RPMI7951 (cell line): Measurements from ENCODE around the gene INSM1. TPM values are rescaled to one million over a fixed set of nuclear protein-coding genes. Genes with fewer than 3 reads are reported as not detected.
"Not testable (repeated sequence)": the region's sequence is repeated elsewhere in the genome, so short reads cannot be mapped to it uniquely, and the experiment has no call there.

ENCODE experiments used
- DNase-seq: peaks from one replicate; pipeline ENCODE4 v3.0.0-alpha.2; 2012; ENCODE audit warnings: low read depth
- total RNA-seq: library from RNA; depleted of rRNA; stranded (reverse); fragments of >200 nt; shearing (Covaris generic); gene quantifications from 2 replicates; pipeline ENCODE4 v1.2.3, GENCODE V29; 2014; rRNA removed

The INSM1 gene, protein sequence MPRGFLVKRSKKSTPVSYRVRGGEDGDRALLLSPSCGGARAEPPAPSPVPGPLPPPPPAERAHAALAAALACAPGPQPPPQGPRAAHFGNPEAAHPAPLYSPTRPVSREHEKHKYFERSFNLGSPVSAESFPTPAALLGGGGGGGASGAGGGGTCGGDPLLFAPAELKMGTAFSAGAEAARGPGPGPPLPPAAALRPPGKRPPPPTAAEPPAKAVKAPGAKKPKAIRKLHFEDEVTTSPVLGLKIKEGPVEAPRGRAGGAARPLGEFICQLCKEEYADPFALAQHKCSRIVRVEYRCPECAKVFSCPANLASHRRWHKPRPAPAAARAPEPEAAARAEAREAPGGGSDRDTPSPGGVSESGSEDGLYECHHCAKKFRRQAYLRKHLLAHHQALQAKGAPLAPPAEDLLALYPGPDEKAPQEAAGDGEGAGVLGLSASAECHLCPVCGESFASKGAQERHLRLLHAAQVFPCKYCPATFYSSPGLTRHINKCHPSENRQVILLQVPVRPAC
- total RNA-seq = under 0.01 and 0.10 TPM in 2 replicates

DNA sequence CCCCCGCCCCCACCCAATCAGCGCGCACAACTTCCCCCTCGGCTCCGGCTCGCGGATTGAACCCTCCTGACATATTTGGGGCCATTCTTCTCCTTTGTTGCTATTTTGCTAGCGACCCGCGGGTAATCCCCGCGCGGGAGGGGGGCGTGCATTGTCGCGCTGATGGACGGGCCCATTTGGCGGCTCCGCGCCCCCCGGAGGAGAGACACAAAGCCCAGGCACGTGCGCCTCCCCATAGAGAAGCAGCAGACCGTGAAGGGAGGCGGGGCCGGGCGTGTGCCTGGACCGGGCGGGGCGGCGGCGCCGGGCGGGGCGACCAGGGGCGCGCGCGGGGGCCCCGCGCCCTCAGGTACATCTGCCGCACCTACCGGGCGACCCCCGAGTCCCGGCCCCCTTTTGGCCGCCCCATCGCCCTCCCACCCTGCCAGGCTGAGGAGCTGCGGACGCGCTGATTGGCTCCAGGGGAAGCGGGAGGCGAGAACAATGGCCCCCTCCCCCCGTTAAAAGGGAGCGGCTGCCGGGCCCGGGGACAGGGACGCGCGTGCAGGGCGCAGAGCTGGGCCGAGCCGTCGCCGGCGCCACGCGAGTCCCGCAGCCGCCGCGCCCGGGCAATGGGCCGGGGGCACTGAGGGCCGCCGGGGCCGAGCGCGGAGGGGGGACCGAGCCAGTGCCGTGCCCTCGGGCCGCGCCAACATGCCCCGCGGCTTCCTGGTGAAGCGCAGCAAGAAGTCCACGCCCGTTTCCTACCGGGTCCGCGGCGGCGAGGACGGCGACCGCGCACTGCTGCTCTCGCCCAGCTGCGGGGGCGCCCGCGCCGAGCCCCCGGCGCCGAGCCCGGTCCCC is at the start of gene INSM1:
INSM1 (plus strand) TSS at position 530 of the 843 bp plus-strand sequence; CDS start at position 694, 164 bp downstream.
- DNase-seq = no peak

DNA sequence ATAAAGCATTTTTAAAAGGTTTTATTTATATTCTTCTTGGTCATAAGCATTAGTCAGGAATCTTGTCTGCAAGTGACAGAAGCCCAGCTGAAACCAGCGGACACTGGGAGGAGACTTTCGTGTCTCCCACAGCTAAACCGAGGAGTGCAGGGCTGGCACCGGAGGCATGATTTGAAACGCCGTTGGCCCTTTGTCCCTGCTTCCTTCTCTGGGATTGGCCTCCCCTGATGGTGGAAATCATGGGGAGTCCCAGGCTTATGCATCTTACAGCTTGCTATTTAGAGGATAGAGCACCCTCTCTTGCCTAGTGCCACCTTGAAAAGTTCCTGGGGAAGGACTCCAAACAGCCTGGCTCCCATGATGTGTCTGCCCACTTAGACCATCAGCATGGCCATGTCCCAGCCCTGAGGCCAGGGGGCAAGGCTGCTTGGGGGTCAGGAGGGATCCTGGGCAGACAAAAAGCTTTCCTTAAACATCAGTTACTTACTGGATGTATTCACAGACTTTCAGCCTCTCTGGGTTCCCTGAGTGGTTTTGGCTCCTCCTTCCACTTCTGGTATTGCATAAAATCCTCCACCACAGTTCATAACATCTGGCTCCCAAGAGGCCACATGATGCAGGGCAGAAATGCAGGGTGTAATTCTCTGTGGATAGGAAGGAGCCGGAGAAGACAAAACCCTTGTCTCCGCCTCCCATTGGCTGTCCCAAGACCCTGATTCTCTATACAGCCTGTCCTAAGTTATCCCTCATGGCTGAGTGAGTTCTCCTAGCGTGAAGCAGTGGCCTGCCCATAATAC is 49.3 kb upstream of the INSM1 start:
- DNase-seq = peak; percentile 32

DNA sequence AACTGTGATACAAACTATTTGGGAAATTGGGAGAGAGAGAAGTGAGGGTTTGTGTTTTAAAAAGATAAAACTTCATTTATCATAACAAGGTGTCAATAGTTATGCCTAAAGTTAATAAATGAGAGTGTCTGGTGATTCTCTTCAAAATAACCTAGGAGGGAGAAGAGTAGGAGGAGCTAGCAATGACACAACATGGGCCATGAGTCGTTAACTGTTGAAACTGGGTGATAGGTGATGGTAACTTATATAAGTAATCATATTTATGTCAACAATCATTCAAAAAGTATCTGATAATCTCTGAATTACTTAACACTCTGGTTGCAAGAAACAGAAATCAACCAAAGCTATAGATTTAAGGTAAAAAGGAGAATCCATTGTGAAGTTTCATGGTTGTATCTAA is 46.8 kb upstream of the INSM1 start:
- no peak for DNase-seq

DNA sequence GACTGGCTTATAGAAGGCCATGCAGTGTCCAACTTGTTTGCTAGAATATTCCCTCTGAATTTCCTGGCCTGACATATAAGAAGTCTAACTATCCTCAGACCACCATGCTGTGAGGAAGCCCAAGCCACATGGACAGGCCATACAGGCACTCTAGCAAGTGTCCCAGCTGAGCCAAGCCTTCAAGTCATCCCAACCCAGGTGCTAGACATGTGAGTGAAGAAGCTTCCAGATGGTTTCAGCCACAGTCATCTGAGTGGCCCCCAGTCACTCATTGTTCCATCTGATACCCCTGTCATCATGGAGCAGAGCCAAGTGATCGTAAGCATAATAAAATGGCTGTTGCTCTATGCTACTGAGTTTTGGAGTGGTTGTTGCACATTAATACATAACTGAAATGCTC is 46.0 kb upstream of the INSM1 start:
- DNase-seq = no peak

DNA sequence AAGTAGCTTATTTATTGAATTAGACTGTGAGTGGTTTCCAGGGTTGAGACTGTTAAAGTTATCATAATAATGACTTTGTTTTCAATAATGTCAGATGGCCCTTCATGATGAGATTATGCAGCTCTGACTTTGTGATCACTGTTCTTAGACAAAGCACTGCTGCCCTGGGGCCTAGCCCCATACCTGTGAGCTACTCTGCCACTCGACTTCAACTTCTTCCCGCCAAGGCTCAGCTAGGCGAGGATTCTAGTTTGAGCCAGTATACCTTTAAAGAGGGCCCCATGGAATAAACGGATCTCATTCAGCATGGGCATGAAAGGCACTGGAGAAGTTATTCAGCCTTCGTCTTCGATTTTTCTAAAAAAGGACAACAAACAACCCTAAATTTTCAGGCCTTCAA is 45.0 kb upstream of the INSM1 start:
- DNase-seq = no peak

DNA sequence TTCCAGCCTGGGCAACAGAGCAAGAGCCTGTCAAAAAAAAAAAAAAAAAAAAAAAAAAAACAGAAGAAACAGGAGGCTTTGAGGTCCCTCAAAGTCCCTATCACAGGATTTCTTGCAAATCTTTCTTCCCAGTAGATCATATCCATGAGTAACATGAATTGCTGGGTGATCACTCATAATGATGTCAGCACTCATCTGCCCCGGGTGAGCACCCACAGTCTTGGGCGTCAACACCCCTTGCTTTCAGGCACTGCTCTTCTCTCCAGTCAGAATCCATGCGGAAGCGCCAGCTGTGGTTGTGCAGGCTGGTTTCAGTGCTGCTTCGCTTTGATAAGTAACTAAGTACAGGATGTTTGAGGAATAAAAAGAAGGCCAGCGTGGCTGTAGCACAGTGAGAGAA is 40.2 kb upstream of the INSM1 start:
- peak; percentile 88 for DNase-seq

DNA sequence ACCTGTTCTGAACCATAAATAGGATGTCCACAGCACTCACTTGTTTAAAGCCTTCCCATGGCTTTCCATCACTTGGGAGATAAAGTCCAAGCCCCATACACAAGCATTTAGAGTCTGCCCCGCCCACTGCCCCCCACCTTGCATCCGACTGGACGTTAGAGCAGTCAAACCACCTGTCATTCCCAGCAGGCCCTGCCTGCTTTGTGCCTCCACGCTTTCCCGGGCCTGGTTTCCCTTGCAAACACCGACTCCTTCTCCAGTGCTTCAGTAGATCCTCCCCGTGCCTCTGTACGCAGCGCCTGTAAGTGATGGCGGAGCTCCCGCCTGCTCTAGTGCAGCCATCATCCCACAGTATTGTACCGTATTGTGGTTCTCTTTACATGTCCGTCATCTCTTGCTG is 38.3 kb upstream of the INSM1 start:
- DNase-seq = no peak

DNA sequence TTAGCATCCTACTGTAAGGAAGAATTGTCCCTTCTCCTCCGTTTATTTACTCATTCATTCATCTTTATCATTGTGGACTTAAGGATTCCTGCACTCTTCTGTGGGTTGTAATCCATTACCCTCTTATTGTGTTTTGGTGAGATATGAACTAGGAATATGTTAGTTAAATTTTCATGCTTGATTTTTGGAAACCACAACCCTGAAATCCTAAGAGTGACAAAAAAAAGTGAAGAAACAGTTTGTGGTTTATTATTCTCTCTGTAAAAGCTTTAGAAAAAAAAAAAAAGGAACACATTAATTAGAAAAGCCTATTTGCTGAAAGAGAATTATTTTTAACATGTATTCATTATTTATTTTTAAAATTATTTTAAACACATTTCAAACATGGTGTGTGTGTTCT is 36.7 kb upstream of the INSM1 start:
- no peak for DNase-seq

DNA sequence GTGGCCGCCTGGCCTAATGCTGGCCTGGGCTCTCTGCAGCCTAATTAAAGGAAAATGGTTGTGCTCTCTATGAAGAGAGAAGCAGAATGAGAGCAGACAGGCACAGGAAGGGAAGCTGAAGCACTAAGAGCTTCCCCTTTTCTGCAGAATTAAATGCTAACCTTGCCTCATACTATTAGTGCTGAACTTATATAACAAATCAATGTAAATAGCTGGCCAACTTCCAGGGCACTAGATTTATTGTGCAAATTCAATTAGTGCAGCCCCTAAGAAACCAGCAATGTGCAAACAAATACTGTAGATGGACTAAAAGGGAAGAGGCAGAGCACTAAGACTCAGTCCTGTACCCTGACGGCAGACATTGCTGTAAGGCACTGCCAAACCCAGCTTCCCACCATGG is 36.1 kb upstream of the INSM1 start:
- DNase-seq = no peak

DNA sequence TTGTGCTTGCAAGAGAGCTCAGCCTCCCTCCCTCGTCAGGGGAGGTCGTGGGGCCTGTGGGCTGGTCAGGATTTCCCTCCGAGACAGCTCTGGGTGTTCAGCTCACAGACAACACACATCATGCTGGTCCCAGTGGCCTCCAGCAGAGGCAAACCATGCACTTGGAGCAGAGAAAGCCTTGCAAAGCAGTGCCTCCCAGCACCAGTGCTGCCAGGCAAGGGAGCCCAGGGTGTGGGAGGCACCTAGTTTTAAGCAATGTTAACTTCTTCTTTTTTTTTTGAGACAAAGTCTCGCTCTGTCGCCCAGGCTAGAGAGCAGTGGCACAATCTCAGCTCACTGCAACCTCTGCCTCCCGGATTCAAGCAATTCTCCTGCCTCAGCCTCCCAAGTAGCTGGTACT is 34.0 kb upstream of the INSM1 start:
- DNase-seq = no peak

DNA sequence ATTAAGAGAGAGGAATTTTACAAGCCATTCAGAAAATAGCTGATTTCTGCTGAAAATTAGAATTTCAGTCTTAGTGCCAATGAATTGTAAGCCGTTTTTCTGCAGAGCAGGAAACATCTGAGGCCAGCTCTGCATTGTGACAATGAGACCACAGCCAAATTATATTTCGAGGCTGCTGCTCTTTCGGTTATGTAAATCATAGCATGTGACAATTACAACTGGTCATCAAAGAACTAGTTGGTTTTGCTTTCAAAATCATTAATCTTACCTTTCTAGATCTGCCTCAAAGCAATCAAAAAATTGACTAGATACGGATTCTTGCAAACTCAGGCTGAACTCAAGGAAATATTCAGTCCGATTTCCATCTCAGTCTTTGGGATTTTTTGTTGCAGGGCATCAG is 33.4 kb upstream of the INSM1 start:
- no peak for DNase-seq

DNA sequence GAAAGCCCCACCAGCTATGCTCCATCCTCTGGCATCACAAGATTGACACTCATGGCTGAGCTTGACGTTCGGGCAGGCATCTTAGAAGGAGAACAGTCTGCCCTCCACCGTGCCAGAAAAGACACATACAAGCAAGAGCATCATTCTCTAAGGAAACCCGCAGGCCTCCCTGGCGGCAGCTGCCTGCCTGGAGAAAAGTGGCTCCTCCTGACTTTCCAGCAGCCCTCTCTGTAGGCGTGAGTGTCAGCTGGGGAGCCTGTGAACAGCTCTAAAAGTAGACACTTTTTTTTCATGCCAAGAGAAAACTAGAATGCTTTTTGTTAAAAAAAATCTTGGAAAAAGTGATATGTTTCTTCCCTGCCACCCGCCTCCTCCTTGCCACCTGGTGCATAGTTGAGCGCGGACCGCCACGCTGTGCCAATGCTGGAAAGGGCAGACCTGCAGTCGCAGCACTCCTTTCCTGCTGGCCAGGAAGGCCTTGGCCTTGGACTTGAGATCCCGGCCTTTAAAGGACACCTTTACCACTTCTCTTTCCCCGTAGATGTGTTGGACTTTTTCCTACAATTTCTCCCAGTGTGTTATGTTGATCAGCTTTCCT is 29.7 kb upstream of the INSM1 start:
- no peak for DNase-seq

DNA sequence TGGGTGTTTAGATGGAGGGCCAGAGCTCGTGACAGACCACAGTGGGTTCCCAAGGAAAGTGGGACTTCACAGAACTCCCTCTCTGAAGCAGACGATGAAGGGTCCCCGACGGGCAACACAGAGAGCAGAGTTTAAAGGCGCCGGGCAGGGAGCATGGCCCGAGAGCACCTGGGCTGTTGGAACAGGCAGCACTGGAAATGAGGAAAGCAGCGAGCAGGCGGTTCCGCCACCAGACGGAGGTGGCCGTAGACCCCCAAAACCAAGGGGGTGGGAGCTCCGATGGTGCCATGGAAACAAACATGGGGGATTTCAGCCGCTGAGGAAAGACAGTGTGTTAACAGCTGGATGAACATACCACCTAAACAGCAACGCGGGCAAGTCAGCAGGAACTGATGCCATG is 27.5 kb upstream of the INSM1 start:
- DNase-seq = no peak

DNA sequence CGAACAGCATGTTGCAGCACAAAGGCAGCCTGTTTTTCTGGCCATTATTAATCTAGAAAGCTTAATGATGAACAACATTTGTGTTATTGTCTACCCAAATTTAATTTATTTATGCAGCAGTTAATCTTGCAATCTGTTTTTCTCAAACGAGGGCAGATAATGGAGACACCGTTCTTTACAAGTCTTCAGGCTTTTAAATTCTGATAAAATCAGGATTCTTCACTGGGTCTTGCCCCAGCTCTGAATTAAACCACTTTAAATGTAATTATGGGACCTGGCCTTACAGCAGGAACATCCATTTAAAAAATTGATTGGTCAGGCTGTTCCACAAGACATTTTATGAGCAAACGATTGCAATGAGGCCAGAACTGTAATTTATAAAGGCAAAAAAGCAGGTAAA is 26.5 kb upstream of the INSM1 start:
- DNase-seq = no peak

DNA sequence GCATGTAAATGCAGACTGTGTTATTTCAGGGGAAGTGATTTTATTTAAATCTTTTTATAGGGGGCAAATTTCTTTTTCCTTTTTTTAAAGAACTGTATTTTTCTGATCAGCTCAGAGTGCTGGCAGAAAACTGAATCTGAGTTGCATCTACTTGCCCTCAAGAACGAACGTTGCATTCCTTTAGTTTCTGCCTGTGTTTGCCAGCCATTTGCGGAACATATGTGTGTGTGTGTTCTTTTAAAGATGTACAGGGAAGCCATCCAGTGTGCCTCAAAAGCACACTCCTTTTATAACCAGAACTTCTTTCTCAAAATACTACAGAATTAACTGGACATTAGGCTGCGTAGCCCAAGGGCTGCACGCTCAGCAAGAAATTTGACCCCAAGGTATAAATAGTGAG is 25.8 kb upstream of the INSM1 start:
- DNase-seq = no peak

DNA sequence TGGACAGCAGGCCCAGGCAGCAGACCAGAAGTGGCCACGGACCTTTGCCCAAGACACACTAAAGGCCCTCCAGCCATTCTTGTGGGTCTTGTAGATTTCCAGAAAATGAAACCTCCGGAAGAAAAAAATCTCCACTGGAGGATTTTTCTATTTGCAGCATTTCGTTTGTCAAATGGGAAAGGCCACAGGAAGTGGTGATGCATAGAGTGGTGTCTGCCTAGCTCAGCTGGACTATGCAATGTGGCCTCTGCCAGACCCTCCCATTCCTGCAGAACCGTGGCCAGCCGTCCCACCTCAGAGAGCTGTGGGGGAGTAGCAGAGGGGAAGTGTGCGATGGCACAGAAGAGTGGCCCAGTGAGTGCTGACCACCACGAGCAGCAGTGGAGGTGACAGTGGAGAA is 24.0 kb upstream of the INSM1 start:
- DNase-seq = peak; percentile 76

DNA sequence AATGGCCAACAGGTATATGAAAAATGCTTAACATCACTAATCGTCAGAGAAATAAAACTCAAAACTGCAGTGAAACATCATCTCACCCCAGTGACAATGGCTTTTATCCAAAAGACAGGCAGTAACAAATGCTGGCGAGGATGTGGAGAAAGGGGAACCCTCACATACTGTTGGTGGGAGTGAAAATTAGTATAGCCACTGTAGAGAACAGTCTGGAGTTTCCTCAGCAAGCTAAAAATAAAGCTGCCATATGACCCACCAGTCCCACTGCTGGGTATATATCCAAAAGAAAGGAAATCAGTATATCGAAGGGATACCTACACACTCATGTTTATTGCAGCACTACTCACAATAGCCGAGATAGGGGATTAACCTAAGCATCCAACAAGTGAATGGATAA is 23.4 kb upstream of the INSM1 start:
- DNase-seq = no peak

DNA sequence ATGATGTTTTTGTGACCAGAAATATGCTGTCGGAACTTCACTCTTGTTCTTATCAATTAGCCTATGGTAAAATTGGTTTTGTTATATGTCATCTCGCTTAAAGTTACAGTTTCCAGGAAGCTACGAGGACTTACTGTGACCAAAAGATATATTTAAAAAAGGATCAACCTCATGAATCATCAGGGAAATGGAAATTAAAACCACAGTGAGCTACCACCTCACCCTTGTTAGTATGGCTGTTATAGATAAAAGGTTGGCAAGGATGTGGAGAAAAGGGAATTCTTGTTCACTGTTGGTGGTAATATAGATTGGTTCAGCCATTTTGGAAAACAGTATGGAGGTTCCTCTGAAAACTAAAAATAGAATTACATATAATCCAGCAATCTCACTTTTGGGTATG is 14.3 kb upstream of the INSM1 start:
- DNase-seq = peak; percentile 28

DNA sequence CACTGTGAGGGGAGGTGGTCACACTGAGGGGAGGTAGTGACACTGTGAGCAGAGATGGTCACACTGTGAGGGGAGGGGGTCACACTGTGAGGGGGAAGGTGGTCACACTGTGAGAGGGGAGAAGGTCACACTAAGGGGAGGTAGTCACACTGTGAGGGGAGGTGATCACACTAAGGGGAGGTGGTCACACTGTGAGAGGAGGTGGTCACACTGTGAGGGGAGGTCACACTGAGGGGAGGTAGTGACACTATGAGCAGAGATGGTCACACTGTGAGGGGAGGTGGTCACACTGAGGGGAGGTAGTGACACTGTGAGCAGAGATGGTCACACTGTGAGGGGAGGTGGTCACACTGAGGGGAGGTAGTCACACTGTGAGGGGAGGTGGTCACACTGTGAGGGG is 12.4 kb upstream of the INSM1 start:
- DNase-seq = not testable (repeated sequence)

DNA sequence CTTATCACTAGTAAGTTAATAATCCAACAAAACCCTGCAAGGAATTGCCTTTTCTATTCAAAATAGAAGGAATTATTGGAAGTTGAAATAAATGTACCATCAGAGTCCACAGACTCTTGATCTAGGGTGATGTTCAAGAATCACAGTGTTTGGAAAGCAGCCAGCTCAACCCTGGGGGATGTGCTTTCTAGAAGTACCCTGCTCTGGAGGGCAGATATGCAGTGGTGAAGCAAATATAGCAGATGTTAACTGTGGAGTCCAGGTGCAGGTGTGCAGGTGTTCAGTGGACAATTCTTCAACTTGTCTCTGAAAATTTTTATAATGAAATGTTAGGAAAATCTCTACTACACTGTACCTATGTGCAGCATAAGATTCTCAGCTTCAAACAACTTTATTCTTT is 9.1 kb upstream of the INSM1 start:
- no peak for DNase-seq

DNA sequence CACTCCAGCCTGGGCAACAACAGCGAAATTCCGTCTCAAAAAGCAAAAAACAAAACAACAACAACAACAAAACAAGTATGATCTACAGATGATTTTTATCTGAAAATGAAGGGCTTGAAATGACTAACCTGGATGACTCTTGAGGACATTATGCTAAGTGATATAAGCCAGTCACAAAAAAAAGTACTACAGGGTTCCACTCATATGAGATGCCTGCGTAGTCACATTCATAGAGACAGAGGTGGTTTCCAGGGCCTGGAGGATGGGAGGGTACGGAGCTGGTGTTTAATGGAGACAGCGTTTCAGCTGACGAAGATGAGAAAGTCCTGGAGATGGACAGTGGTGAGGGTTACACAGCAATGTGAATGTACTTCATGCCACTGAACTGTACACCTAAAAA is 8.3 kb upstream of the INSM1 start:
- DNase-seq = no peak

DNA sequence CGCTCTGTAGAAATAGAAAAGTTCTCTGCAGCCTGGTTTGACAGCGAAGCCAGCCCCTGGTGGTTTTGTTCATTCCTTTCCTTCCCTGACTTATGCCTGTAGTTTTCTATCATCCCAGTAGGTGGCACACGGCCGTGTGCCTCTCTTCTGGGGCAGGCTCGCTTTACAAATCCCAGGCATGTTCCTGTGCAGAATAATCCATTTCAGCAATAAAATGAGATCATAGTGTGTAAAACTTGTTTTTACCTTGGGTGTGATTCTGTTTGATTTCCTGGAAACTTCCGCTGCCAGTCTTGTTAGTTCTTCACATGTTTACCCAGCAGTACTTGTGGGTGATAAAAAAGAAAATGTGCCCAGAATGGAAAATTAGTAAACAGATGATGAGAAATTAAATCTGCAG is 7.4 kb upstream of the INSM1 start:
- peak; percentile 72 for DNase-seq
